GM19438 (cell line): Measurements from ENCODE around the gene ZNF628.

Experiments
- ATAC-seq: cut with Tn5 transposase; IDR thresholded peaks from one replicate; pipeline ENCODE4 v1.9.1; 2021; ENCODE audit warnings: low read depth; ENCODE audit not compliant: unreplicated experiment

The ZNF628 gene

GRCh38 chr19:55483706-55484592 is 7.5 kb downstream of the ZNF628 start:
- no peak for ATAC-seq

- no peak for ATAC-seq
Measured at GRCh38 chr19:55484593-55485438, 8.4 kb downstream of the ZNF628 start, which contains the start of gene NAT14. Gene NAT14, plus strand, starts transcription at chr19:55485188. Its CDS starts 521 bp downstream, at chr19:55485709.

DNA sequence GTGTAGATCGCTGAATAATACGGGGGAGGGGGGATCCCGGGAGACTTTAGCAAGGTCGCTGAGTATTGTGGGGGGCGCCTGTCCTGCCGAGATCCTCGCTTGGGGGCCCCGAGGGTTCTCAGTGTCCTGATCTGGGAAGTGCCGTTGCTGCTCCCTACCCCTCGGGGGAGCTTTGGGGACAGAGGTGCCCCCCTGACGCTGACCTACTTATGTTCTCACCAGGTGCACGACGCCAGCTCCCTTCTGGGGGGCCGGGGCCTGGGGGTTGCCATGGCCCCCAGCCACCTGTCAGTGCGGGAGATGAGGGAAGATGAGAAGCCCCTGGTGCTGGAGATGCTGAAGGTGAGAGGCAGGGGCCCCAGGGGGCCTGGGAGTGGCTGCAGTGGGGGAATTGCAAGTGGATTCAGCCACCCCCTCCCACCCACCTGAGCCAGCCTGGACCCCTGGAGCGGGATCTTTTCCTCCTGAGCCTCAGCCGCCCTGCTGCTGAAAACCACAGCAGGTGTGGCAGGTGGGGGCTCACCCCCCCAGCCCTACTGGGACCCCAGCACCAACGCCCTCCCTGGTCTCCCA is 9.1 kb downstream of the ZNF628 start:
- ATAC-seq = no peak

- ATAC-seq = no peak
Measured at GRCh38 chr19:55486043-55486970, 9.9 kb downstream of the ZNF628 start.

DNA sequence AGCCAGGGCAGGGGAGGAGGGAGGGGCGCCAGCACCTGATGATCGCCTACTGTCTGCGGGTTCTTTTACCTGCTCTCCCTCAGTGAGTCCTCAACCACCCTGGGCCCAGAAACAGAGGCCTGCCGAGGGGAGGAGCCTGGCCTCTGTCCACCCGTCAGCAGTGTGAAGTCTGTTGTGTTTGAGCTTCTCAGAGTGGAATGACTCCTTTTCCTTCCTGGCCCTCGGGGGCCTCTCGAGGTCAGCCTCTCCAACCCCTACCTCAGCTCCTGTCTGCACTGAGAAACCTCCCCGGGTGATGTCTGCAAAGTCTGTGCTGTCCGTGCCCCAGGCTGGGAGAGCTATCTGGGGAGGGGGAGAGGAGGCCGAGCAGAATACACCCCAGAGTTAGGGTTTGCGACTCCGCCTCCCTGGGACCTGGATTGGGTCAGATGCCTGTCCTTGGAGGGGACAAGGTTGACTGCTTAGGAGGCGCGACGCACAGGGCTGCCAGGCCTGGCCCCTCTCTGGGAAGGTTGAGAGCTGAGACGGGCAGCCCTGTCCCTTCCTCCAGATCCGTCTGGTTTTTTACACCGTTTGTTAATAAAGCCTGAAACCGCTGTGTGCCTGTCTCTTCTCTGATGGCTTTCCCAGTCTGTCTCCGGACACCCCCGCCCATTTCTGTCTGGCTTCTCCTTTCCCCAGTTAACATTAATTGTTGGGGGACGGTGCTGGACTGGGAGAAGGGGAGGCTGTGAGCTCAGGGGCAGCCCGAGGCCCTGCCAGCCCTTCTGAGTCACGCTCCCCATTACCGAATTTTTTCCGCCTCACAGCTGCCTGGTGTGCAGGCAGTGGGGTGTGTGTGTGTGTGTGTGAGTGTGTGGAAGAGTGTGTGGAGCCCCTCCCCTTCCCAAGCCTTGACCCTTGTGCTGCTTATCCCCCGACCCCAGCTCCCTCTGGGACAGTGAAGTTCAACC is 10.8 kb downstream of the ZNF628 start:
- no peak for ATAC-seq

- no peak for ATAC-seq
Measured at GRCh38 chr19:55487924-55488687, 11.7 kb downstream of the ZNF628 start, which contains the start of gene SSC5D. Gene SSC5D, plus strand, starts transcription at chr19:55488436. Its CDS starts 154 bp downstream, at chr19:55488590.

- no peak for ATAC-seq
Measured at GRCh38 chr19:55488986-55489710, 12.7 kb downstream of the ZNF628 start.

DNA sequence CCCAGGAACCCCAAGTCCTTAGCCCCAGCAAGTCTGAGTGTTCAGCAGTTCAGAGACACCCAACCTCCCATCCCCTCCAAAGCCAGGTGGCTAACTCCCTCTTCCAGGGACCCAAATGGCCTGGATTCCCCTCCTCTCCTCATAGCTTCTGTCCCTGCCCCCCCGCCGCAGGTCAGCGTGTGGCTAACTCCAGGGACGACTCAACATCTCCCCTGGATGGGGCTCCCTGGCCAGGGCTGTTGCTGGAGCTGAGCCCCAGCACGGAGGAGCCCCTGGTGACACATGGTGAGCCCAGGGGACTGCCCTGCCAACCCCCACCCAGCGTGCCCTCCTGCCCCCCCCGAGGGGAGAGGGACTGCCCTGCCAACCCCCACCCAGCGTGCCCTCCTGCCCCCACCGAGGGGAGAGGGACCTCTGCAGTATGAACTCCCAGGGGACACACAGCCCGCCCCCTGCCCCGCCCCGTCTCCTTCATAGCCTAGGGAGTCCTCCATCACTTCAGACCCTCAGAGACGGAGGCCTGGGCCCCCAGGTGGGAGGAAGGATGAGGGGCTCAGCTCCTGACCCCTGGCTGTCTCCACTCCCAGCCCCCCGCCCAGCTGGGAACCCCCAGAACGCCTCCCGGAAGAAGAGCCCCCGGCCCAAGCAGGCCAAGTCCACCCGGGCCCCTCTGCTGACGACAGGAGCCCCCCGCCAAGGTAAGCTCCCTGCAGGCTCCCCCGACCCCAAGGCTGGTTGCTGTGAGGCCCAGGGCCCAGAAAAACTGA is 13.5 kb downstream of the ZNF628 start:
- no peak for ATAC-seq

DNA sequence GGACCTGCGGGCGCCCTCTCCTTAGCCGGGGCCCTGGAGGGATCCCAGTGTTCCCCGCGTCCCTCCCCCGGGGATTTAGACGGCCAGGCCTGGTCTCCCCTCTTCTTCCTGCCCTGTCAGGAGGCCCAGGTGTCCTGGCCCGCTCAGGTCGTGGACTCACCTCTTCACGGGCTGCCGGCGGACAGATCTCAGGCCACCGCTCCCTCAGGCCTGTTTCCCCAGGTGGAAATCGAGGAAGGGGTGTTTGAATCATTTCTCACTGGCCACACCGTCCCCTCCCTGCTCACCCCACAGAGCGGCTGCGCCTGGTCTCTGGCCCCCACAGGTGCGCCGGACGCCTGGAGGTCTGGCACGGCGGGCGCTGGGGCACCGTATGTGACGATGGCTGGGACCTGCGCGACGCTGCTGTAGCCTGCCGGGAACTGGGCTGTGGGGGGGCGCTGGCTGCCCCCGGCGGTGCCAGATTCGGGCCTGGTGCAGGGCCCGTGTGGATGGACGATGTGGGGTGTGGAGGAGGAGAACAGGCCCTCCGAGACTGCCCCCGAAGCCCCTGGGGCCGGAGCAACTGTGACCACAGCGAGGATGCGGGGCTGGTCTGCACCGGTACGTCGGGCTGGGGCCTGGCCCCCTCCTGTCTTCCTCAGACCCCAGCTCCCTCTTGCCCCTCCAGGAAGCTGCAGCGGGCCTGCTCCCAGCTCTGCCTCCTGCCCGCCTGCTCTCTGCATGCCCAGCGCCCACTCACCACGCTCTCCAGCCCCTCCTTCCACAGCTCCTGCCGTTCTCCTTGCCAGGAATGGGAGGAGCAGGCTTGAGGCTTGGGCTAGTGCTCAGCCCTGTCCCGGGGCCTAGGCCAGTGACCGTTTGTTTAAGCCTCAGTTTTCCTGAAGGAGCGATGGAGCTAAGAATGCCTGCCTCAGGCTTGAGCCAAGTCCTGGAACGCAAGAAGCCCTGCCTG is 14.3 kb downstream of the ZNF628 start:
- no peak for ATAC-seq

DNA sequence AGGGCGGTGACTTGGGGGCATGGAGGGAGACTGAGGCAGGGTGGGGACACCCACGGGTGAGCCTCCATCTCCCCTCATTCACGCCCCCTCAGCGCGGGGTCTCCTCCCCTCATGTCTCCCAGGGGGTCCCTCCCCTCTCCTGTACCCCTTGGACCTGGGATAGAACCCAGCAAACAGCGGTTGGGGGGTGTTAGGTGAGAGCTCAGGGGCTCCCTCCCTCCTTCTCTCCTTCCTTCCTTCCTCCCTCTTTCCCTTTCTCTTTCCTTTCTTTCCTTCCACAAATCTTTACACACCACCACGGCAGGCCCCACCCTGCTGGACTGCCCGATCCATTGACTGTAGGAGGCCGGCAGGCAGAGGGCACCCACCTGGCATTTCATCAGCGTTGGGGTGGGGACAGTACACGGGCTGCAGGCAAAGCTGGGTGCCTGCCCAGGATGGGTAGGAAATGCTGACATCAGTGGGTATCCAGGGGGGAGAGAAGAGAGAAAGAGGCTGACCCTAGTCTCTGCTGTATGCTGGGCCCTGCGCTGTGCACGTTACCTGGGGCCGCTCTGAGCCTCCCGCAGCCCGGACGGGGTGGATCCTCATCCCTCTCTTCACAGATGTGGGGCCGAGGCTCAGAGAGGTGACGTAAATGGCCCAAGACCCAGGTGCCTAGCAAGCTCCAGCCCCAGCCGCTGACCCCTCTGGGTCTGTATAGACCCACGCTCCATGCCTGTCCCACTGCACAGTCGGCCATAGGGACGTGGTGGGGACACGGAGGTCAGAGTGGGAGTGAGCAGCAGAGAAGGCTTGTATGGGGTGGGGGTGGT is 15.3 kb downstream of the ZNF628 start:
- no peak for ATAC-seq

DNA sequence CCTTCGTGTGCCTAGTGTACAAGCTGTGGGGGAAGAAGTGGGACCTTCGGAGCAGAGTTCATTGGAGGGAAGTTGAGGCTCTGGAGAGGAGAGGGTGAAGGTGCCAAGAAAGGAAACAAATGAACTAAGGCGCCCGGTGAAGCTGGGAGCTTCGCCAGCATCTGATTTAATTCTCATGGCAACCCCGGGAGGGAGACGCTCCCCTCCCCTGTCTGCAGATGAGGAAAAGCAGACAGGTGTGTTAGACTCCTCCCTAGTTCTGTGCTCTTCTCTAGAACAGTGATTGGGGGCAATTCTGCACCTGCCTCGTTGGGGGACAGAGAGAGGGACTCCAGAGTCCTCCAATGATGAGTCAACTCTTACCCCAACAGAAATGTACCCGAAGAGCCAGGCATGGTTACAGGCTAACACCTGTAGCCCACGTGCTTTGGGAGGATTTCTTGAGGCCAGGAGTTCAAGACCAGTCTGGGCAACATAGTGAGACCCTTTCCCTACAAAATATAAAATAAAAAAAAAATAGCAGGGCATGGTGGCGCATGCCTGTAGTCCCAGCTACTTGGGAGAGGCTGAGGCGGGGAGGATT is 16.0 kb downstream of the ZNF628 start:
- ATAC-seq = no peak

DNA sequence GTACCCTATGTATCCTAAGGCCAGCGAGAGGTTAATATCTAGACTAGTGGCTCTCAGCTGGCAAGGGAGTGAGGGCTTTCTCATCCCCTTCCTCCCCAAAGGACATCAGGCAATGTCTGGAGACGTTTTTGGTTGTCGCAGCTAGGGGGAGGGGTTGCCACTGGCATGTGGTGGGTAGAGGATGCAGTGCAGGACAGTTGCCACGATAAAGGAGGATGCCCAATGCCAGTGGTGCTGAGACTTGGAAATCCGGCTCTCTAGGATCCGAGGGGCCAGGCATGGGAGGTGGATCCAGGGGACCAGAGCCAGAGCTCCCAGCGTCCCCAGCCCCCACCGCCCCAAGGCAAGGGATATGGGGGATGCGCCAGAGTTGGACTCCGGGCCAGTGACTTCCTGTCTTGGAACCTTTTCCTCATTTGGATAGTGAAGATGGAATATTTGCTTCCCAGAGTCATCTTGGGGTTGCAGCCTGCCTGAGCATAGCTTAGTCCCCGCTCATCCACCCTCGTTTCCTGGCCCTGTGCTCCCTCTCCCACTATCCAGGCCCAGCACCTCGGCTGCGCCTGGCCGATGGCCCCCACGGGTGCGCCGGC is 16.7 kb downstream of the ZNF628 start:
- ATAC-seq = no peak

DNA sequence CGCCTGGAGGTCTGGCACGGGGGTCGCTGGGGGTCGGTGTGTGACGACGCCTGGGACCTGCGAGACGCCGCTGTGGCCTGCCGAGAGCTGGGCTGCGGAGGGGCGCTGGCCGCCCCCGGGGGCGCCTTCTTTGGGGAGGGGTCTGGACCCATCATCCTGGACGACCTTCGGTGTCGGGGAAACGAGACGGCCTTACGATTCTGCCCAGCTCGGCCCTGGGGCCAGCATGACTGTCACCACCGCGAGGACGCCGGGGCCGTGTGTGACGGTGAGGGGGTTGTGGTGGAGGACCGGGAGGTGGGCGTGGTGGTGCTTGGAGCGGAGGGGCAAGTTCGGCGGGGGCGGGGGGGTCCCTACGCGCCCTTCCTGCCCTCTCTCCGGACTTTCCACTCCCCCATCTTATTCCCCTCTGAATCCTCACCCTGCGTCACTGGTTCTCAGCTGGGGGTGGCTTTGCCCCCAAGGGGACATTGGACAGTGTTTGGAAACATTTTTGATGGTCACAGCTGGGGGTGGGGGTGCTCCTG is 17.3 kb downstream of the ZNF628 start:
- ATAC-seq = no peak
